Duodenal mucosa (tissue), 2 donors: Measurements from ENCODE around the gene POU6F1.
A peak's percentile ranks its signal among the peaks of the same experiment; 100 is the strongest.

Source experiments
- H3K27ac ChIP-seq: one replicate; pipeline ENCODE4 v1.7.0; 2013; ENCODE audit warnings: low read depth, low read length
- H3K27me3 ChIP-seq, 2 donors: one replicate each; pipeline ENCODE4 v1.7.0; 2013; ENCODE audit warnings: low read length in 2 of 2, control low read depth in 1 of 2; ENCODE audit not compliant: insufficient read depth in 2 of 2, control insufficient read depth in 1 of 2
- H3K36me3 ChIP-seq, 2 donors: one replicate each; pipeline ENCODE4 v1.7.0; 2013; ENCODE audit warnings: low read length in 2 of 2, control low read depth in 1 of 2; ENCODE audit not compliant: insufficient read depth in 2 of 2, control insufficient read depth in 1 of 2
- H3K4me1 ChIP-seq, 2 donors: one replicate each; pipeline ENCODE4 v1.7.0; 2013; ENCODE audit warnings: low read length in 2 of 2, control low read depth in 1 of 2; ENCODE audit not compliant: insufficient read depth in 2 of 2, control insufficient read depth in 1 of 2
- H3K4me3 ChIP-seq, 2 donors: one replicate each; pipeline ENCODE4 v1.7.0; 2013; ENCODE audit warnings: low read length in 2 of 2, low read depth in 1 of 2
- H3K9ac ChIP-seq, 2 donors: one replicate each; pipeline ENCODE4 v1.7.0; 2013; ENCODE audit warnings: low read length in 2 of 2, low read depth in 1 of 2
- H3K9me3 ChIP-seq, 2 donors: one replicate each; pipeline ENCODE4 v1.7.0; 2013; ENCODE audit warnings: low read length in 2 of 2, control low read depth in 1 of 2; ENCODE audit not compliant: control insufficient read depth in 1 of 2

POU6F1 gene

DNA sequence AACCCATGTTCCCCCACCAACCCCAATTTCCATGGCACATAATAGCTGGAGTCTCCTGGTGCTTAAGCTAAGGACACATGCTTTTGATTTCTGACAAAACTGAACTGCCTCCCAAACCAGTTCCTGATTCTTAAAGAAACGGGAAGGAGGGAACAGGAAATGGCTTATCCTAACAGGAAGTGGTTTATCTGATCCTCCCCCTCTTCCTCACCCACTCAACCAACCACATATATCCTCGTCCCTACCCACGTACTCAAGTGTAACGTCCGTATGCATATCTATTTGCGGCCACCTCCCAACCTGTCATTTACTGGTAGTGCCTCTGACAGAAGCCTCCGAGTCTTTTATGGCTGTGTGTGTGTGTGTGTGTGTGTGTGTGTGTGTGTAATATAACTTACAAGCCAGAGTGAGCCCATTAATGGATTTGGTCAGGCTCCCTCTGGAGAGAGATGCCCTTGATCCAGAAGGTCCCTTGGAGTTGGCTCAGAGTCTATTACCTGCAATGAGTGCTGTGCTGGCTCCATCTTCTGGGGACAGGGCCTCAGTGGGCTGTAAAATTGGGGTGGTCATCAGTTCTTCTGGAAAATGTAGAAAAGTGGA lies 28.5 kb upstream of the POU6F1 start:
- Histone ChIP-seq H3K27me3 (no peaks in the 10 kb centered on the region), H3K9ac (no peak overlapping the region), H3K9me3 (no peaks in the 10 kb centered on the region), H3K27ac (no peak overlapping the region), H3K4me3 (no peak overlapping the region), H3K36me3 (peaks cover 26 to 46% of the 10 kb centered on the region in 2 donors), H3K4me1 (peaks cover 22% of the 10 kb centered on the region in 2 donors)

DNA sequence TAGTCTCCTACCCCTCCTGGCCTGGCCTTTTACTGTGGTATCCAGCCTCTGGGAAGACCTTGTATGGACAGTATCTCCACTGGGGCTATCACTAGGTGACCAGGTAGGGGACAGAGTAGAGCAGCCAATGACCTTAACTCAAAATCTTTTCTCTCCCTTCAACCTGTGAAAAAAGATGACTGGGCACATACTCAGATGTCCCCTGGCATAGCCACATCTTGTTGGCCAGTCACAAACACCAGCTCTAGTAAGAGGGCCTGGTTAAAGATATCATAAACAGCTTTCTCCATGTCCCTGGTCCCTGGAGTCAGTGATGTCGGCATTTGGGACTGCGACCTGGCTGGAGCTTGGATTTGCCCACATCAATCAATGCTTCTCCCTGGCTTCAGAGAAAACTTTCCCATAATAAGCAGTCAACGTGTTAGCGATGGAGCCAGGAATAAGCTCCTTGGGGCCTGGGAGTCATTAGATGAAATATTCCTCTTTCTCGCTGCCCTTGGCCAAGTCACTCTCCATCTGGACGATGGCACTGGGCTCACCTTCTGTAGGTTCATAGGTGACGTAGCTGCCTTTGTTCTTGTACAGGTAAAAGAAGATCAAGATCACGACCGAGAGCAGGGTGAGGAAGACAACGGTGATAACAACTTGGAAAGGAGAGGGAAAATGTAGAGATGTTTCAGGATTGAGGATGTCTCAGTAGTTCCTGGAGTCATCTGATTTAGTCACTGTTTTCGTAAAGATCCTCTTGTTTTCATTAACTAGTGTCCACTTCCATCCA lies 27.8 kb upstream of the POU6F1 start:
- Histone ChIP-seq H3K9me3 (no peaks in the 10 kb centered on the region), H3K9ac (no peak overlapping the region), H3K27me3 (no peaks in the 10 kb centered on the region), H3K4me1 (peaks cover 26 to 27% of the 10 kb centered on the region in 2 donors), H3K4me3 (no peak overlapping the region), H3K27ac (no peak overlapping the region), H3K36me3 (peaks cover 32 to 51% of the 10 kb centered on the region in 2 donors)

DNA sequence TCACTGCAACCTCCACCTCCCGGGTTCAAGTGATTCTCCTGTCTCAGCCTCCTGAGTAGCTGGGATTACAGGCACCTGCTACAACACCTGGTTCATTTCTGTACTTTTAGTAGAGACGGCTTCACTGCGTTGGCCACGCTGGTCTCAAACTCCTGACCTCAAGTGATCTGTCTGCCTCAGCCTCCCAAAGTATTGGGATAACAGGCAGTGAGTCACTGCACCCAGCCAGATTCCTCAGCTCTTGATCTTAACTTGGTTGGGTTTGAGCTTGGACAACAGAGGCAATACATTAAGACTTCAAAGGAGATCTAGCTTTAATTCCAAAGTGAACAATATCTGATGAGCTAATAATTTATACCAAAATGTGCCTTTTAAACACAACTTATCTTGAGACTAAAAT lies 26.4 kb upstream of the POU6F1 start:
- no peaks in the 10 kb centered on the region for H3K27me3 ChIP-seq
- peaks cover 35 to 36% of the 10 kb centered on the region in 2 donors for H3K4me1 ChIP-seq

DNA sequence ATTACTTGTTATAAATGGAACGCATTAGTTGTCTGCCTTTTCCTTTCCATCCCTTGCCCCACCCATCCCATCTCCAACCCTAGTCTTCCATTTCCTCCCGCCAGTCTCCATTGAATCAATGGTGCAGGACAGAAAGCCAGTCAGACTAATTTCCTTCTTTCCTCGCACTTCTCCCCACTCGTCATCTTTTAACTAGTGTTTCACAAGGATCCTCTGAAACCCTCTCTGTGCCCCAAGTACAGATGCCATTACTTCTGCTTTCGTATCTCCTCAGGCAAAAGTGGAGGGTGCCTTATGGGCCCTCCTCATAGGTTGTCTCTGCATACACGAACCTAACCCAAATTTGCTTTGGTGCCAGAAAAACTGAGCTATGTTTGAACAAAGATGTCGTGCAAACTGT lies 25.0 kb upstream of the POU6F1 start:
- H3K9ac ChIP-seq = no peak overlapping the region
- no peaks in the 10 kb centered on the region for H3K27me3 ChIP-seq
- no peaks in the 10 kb centered on the region for H3K9me3 ChIP-seq
- H3K27ac ChIP-seq = no peak overlapping the region
- H3K4me1 ChIP-seq = peaks cover 34 to 38% of the 10 kb centered on the region in 2 donors
- no peak overlapping the region for H3K4me3 ChIP-seq
- H3K36me3 ChIP-seq = peaks cover 41 to 51% of the 10 kb centered on the region in 2 donors

More for the DNA sequence above, 26.4 kb upstream of the POU6F1 start:
- Histone ChIP-seq H3K4me3 (no peak overlapping the region), H3K9me3 (no peaks in the 10 kb centered on the region), H3K9ac (no peak overlapping the region), H3K36me3 (peaks cover 41 to 53% of the 10 kb centered on the region in 2 donors), H3K27ac (no peak overlapping the region)

DNA sequence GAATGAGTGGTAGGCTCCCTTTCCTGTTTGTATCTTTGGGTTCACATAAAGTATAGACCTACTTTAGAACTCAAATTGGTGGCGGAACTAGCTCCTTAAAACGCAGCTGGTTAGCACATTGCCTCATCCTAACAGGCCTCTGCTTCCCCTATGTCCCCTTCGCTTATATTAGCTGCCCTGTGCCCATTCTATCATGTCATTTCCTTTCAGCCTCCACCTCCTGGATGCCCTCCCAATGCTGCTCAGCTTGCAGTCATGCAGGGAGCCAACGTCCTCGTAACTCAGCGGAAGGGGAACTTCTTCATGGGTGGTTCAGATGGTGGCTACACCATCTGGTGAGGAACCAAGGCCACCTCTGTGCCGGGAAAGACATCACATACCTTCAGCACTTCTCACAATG lies 24.3 kb upstream of the POU6F1 start:
- Histone ChIP-seq H3K27me3 (no peaks in the 10 kb centered on the region), H3K36me3 (peaks cover 41 to 51% of the 10 kb centered on the region in 2 donors), H3K9ac (no peak overlapping the region), H3K4me1 (peaks cover 28 to 33% of the 10 kb centered on the region in 2 donors), H3K27ac (no peak overlapping the region), H3K9me3 (no peaks in the 10 kb centered on the region), H3K4me3 (no peak overlapping the region)

DNA sequence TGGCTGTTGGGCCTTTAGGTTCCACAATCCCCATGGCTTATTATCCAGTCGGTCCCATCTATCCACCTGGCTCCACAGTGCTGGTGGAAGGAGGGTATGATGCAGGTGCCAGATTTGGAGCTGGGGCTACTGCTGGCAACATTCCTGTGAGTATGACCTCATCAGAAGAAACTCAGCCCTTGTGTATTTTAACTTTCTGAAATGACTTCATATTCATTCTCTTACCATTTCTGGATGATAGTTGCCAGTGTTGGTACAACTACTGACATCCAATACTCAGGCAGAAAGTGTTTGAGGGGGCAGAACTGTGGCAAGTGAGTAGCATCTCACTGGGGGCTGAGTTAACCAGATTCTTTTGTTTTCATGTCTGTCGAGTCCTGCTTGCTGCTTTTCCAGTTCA lies 23.1 kb upstream of the POU6F1 start:
- Histone ChIP-seq H3K27ac (no peak overlapping the region), H3K4me1 (peaks cover 17 to 22% of the 10 kb centered on the region in 2 donors), H3K36me3 (peaks cover 38 to 51% of the 10 kb centered on the region in 2 donors), H3K9ac (peak overlapping the region in 1 of 2 donors; percentile 100), H3K9me3 (no peaks in the 10 kb centered on the region), H3K27me3 (no peaks in the 10 kb centered on the region), H3K4me3 (no peak overlapping the region)

DNA sequence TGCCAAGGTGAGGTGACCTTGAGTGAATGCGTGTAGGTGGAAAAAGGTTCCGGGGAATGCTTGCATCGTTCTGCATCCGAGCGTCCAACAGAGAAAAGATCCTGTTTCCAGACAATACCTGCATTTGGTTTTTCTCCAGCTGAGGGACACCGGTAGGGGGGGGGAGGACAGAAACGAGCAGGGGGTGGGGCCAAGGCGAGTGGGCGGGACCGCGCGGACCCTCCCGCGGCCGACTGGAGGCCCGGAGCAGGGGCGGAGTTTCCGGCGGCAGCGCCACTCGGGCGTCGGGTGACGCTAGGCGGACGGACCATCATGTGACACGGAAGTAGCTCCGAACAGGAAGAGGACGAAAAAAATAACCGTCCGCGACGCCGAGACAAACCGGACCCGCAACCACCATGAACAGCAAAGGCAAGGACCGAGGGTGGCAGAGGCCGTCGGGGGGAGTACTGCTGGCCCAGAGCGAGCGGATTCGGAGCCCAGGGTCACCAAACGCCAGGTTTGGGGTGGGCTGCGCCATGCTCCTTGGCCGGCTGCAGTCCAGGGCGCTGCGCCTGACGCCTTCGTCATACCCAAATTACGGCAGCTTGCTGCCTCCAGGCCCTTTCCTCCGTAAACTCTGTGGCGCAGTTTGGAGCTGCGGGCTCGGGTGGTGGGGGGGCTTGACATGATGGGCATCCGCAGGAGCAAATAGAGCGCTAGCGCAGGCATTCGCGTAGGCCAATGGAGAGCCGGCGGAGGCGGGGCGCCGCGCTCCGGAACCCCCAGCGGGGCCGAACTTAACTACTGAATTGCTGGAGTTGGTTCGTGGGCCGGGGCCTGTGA lies 20.9 kb upstream of the POU6F1 start, which contains the start of gene DAZAP2:
TSS of gene DAZAP2 (plus strand) at position 317 of the 825 bp plus-strand sequence. CDS start at position 399, 82 bp downstream.
- Histone ChIP-seq H3K27me3 (no peaks in the 10 kb centered on the region), H3K4me3 (peak within 1 kb of the TSS; percentile 92 to 100), H3K27ac (peak within 1 kb of the TSS; percentile 100), H3K36me3 (peaks cover 26 to 35% of the 10 kb centered on the region in 2 donors), H3K9me3 (no peaks in the 10 kb centered on the region), H3K4me1 (peaks cover 14 to 21% of the 10 kb centered on the region in 2 donors), H3K9ac (peak within 1 kb of the TSS; percentile 100)

DNA sequence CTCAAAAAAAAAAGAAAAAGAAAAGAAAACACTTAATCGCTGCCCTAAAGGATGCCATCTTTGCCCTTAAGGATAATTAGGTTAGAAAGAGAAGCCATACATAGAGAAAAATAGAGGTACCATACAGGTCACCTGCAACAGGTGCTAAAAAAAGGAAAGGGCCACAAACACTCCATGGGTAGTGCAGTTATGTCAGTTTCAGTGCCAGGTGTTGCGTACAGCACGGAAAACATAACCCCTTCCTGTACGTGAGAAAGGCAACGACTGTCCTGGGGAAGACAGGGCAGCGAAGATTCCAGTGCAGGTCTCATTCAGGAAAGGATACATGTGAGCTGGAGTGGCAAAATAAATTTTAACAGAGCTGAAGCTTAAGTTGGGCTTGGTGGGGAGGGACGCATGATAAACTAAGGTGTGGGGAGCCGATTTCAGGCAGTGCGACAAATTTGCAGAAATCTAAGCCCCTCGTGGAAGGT lies 20.2 kb upstream of the POU6F1 start:
- Histone ChIP-seq H3K4me3 (peak overlapping the region; percentile 80 to 100), H3K9ac (peak overlapping the region; percentile 78 to 100), H3K4me1 (peaks cover 14 to 21% of the 10 kb centered on the region in 2 donors), H3K36me3 (peaks cover 25 to 29% of the 10 kb centered on the region in 2 donors), H3K9me3 (no peaks in the 10 kb centered on the region), H3K27me3 (no peaks in the 10 kb centered on the region), H3K27ac (peak overlapping the region; percentile 100)

DNA sequence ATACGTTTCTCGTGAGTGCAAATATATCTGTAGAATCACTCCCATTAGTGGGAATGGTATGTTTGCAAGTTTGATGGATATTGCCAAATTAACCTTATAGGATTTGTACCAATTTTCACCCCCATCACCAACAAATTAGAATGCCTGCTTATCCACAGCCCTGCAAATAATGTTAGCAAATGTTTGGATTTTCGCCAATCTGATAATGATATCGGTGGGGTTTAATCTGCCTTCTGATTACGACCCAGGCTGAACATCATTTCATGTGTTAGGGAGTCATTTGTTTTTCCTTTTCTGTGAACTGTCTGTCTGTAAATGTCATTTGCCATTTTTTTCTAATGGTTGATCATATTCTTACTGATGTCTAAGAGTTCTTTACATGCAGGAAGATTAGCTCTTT lies 16.7 kb upstream of the POU6F1 start:
- no peaks in the 10 kb centered on the region for H3K36me3 ChIP-seq
- no peaks in the 10 kb centered on the region for H3K9me3 ChIP-seq
- H3K27ac ChIP-seq = no peak overlapping the region
- peaks cover 0 to 7% of the 10 kb centered on the region in 2 donors for H3K4me1 ChIP-seq
- no peaks in the 10 kb centered on the region for H3K27me3 ChIP-seq
- H3K4me3 ChIP-seq = no peak overlapping the region
- H3K9ac ChIP-seq = no peak overlapping the region
